Epithelial cell of esophagus (primary cell): ENCODE data around the gene FKBP9.

Experiments used
- DNase-seq: peaks from one replicate; pipeline ENCODE4 v3.0.0; 2010; ENCODE audit warnings: low read depth
- H3K4me3 ChIP-seq: 2 replicates; pipeline ENCODE4 v1.5.1; 2011; ENCODE audit warnings: mild to moderate bottlenecking, low read length, control low read depth
- TF ChIP-seq, protein P1 (sequence below): IDR thresholded peaks from 2 replicates; pipeline ENCODE4 v1.5.1; 2011; ENCODE audit warnings: low read depth, mild to moderate bottlenecking, low read length, control low read depth, inconsistent platforms; ENCODE audit not compliant: insufficient read depth; ENCODE audit errors: missing control alignments

Gene FKBP9

DNA sequence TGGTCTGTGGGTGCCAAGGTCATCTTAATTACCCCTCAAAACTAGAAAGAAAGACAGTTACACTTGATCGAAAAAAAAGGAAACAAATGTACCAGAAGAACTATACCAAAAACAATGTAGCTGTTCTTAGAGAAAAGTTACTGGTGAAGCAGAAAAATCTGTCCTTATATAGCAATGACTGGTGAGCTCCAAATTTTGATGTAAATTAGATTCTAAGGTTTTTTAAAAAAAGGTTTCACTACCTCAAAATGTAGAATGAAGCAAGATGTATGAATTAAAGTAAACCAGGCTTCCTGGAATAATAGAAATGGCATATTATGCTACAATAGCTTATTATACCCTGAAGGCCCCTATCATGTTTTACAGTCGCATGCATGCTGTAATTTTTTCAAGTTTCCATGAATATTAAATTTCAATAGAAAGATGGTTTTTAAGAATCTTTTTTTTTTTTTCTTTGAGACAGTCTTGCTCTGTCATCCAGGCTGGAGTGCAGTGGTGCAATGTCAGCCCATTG is 28.4 kb upstream of the FKBP9 start:
- TF ChIP-seq, protein P1, sequence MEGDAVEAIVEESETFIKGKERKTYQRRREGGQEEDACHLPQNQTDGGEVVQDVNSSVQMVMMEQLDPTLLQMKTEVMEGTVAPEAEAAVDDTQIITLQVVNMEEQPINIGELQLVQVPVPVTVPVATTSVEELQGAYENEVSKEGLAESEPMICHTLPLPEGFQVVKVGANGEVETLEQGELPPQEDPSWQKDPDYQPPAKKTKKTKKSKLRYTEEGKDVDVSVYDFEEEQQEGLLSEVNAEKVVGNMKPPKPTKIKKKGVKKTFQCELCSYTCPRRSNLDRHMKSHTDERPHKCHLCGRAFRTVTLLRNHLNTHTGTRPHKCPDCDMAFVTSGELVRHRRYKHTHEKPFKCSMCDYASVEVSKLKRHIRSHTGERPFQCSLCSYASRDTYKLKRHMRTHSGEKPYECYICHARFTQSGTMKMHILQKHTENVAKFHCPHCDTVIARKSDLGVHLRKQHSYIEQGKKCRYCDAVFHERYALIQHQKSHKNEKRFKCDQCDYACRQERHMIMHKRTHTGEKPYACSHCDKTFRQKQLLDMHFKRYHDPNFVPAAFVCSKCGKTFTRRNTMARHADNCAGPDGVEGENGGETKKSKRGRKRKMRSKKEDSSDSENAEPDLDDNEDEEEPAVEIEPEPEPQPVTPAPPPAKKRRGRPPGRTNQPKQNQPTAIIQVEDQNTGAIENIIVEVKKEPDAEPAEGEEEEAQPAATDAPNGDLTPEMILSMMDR: no peak
- H3K4me3 ChIP-seq: no peak overlapping the region
- DNase-seq: no peak

GRCh38 chr7:32929430-32930143 is 27.7 kb upstream of the FKBP9 start:
- TF ChIP-seq, protein P1: no peak

GRCh38 chr7:32930378-32930777 is 26.9 kb upstream of the FKBP9 start:
- TF ChIP-seq, protein P1: no peak
- H3K4me3 ChIP-seq: no peak overlapping the region
- DNase-seq: no peak

More at GRCh38 chr7:32929430-32930143, 27.7 kb upstream of the FKBP9 start:
- no peak overlapping the region for H3K4me3 ChIP-seq
- DNase-seq: no peak

GRCh38 chr7:32935558-32935957 is 21.7 kb upstream of the FKBP9 start:
- H3K4me3 ChIP-seq: no peak overlapping the region
- no peak for DNase-seq
- TF ChIP-seq, protein P1: no peak

DNA sequence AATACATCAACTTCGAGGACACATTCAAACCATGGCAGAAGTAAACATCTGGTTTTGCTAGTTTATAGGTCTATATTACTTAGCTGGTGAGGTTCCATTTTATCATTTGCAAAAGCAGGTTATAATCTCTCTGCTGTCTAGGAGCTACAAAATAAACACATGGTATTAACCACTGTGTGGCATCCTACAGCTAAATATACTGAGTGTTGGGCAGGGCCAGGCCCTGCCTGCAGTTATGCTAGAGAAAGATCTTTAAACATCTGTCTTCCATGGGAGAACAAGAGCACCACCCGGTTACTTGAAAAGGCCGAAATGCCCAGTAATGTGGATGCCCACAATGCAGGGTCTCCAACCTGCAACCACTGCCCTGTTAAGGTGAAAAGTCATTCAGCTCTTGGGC is 20.6 kb upstream of the FKBP9 start:
- TF ChIP-seq, protein P1: no peak
- no peak for DNase-seq
- no peak overlapping the region for H3K4me3 ChIP-seq

DNA sequence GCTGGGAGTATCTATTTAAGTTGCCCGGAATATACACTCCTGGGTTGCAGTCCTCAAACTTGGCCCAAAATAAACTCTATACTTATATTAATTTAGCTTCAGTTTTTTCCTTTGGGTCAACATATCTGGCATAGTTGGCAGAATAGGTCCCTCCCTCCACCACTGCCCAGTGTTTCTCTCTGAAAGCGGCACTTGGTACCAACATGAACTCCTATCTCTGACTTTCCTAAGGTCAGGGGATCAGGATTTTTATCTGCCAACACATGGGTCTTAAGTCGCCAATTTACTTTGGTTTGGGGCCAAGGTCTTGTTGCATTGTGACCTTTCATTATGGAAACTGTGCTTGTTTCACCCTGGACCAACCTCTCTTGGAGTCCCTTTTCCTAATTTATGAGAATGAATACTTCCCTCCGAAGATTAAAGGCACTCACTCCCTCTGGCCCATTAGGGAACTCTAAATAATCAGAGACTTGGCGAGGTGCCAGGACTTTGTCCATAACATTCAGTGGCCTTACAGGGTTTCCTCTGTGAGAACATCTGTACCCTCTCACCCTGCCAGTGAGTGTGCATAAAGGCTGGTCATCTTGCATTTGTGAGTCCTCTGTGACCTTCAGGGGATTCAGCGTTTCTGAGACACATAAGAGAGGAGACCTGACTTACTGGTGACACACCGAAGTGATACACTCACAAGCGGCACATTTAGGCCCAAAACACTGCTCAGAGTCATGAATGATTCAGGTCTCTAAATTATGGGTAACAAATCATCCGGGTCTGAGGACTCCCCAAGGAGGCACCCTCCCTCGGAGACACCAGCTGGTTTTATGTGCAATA is 19.7 kb upstream of the FKBP9 start:
- H3K4me3 ChIP-seq: no peak overlapping the region
- TF ChIP-seq, protein P1: no peak
- no peak for DNase-seq
